Peyer's patch (tissue), 4 donors: ENCODE results near the gene MRI1.

ENCODE experiments used
- CTCF ChIP-seq, 6 experiments: fragments of 450-650 bp in 4 of 6; fragments of 200-600 bp in 2 of 6; sonication (generic) in 1 of 6; IDR thresholded peaks; one replicate each; pipeline ENCODE4 v1.5.1; 2017 to 2019; ENCODE audit warnings: antibody characterized with exemption in 6 of 6, mild to moderate bottlenecking in 3 of 6, moderate library complexity in 1 of 6
- POLR2A ChIP-seq, 2 donors: fragments of 450-650 bp; IDR thresholded peaks; one replicate each; pipeline ENCODE4 v1.5.1; 2017; ENCODE audit warnings: antibody characterized with exemption in 2 of 2, mild to moderate bottlenecking in 2 of 2, moderate library complexity in 2 of 2

- TF ChIP-seq CTCF (IDR thresholded peaks at IDR 0.05) (no peak), POLR2A (IDR thresholded peaks at IDR 0.05) (no peak)
These were observed 54.9 kb downstream of the MRI1 start for GRCh38 chr19:13819238-13819637.
